H9 (cell line): ENCODE results near the gene ARPC5. TPM values are rescaled to one million over a fixed set of nuclear protein-coding genes. Genes with fewer than 3 reads are reported as not detected.

Experiments
- DNase-seq: peaks from one replicate; pipeline ENCODE4 v3.0.0-alpha.2; 2017
- H2AFZ ChIP-seq: one replicate; pipeline ENCODE4 v1.6.1; 2013; ENCODE audit warnings: mild to moderate bottlenecking, low read length, control low read depth, moderate library complexity
- H2AK5ac ChIP-seq: 2 replicates; pipeline ENCODE4 v1.6.1; 2013; ENCODE audit warnings: low read length, control low read depth, mixed read lengths; ENCODE audit not compliant: insufficient read length
- H2BK120ac ChIP-seq: one replicate; pipeline ENCODE4 v1.6.1; 2013; ENCODE audit warnings: low read depth, mild to moderate bottlenecking, low read length, control low read depth, inconsistent platforms; ENCODE audit not compliant: poor library complexity, severe bottlenecking
- H2BK12ac ChIP-seq: 2 replicates; pipeline ENCODE4 v1.6.1; 2013; ENCODE audit warnings: low read length, control low read depth, mixed read lengths, low read depth; ENCODE audit not compliant: insufficient read length
- H2BK15ac ChIP-seq: 2 replicates; pipeline ENCODE4 v1.6.1; 2013; ENCODE audit warnings: low read depth, low read length, control low read depth
- H2BK20ac ChIP-seq: one replicate; pipeline ENCODE4 v1.6.1; 2013; ENCODE audit warnings: low read depth, mild to moderate bottlenecking, low read length, control low read depth, inconsistent platforms; ENCODE audit not compliant: poor library complexity, severe bottlenecking
- H2BK5ac ChIP-seq: 2 replicates; pipeline ENCODE4 v1.6.1; 2013; ENCODE audit warnings: low read length, control low read depth, mixed read lengths; ENCODE audit not compliant: insufficient read length
- H3K14ac ChIP-seq: 2 replicates; pipeline ENCODE4 v1.6.1; 2013; ENCODE audit warnings: low read length, control low read depth; ENCODE audit not compliant: insufficient read depth
- H3K18ac ChIP-seq: 2 replicates; pipeline ENCODE4 v1.6.1; 2013; ENCODE audit warnings: low read depth, mild to moderate bottlenecking, mixed read lengths, low read length, control low read depth; ENCODE audit not compliant: insufficient read length
- H3K23ac ChIP-seq: 2 replicates; pipeline ENCODE4 v1.6.1; 2013; ENCODE audit warnings: low read length, control low read depth, mixed read lengths, low read depth; ENCODE audit not compliant: insufficient read length
- H3K23me2 ChIP-seq: 2 replicates; pipeline ENCODE4 v1.6.1; 2013; ENCODE audit warnings: low read depth, mild to moderate bottlenecking, mixed read lengths, low read length, control low read depth; ENCODE audit not compliant: insufficient read length, poor library complexity, severe bottlenecking
- H3K27ac ChIP-seq: 2 replicates; pipeline ENCODE4 v1.5.1; 2013; ENCODE audit warnings: low read length, control low read depth, mixed read lengths, low read depth; ENCODE audit not compliant: insufficient read length
- H3K27me3 ChIP-seq: 2 replicates; pipeline ENCODE4 v1.6.1; 2013; ENCODE audit warnings: low read length, control low read depth, inconsistent platforms; ENCODE audit not compliant: insufficient read depth
- H3K4ac ChIP-seq: 2 replicates; pipeline ENCODE4 v1.6.1; 2013; ENCODE audit warnings: low read depth, mild to moderate bottlenecking, control low read depth, inconsistent platforms, low read length, moderate library complexity
- H3K4me1 ChIP-seq: 2 replicates; pipeline ENCODE4 v1.6.1; 2013; ENCODE audit warnings: low read length, control low read depth, inconsistent platforms; ENCODE audit not compliant: insufficient read depth
- H3K4me2 ChIP-seq: 2 replicates; pipeline ENCODE4 v1.6.1; 2013; ENCODE audit warnings: low read length, control low read depth, mixed read lengths; ENCODE audit not compliant: insufficient read length, insufficient read depth
- H3K56ac ChIP-seq: 2 replicates; pipeline ENCODE4 v1.6.1; 2013; ENCODE audit warnings: low read depth, mild to moderate bottlenecking, mixed read lengths, low read length, control low read depth; ENCODE audit not compliant: insufficient read length
- H3K79me1 ChIP-seq: 2 replicates; pipeline ENCODE4 v1.6.1; 2013; ENCODE audit warnings: low read depth, mild to moderate bottlenecking, moderate library complexity, low read length, control low read depth, inconsistent platforms; ENCODE audit not compliant: insufficient read depth, poor library complexity, severe bottlenecking
- H3K79me2 ChIP-seq: 2 replicates; pipeline ENCODE4 v1.6.1; 2013; ENCODE audit warnings: low read length, control low read depth, inconsistent platforms; ENCODE audit not compliant: insufficient read depth
- H3K9ac ChIP-seq: 2 replicates; pipeline ENCODE4 v1.6.1; 2013; ENCODE audit warnings: low read length, control low read depth, mixed read lengths; ENCODE audit not compliant: insufficient read length; ENCODE audit errors: extremely low read depth
- H3K9me3 ChIP-seq: one replicate; pipeline ENCODE4 v1.6.1; 2013; ENCODE audit warnings: low read depth, low read length, inconsistent platforms; ENCODE audit not compliant: control insufficient read depth
- H3T11ph ChIP-seq: one replicate; pipeline ENCODE4 v1.6.1; 2013; ENCODE audit warnings: mild to moderate bottlenecking, low read length, control low read depth, inconsistent platforms
- H4K20me1 ChIP-seq: one replicate; pipeline ENCODE4 v1.6.1; 2013; ENCODE audit not compliant: control insufficient read depth, insufficient read length, insufficient read depth
- H4K5ac ChIP-seq: 2 replicates; pipeline ENCODE4 v1.6.1; 2013; ENCODE audit warnings: low read depth, mild to moderate bottlenecking, mixed read lengths, low read length, control low read depth; ENCODE audit not compliant: insufficient read length
- H4K8ac ChIP-seq: replicated peaks from 2 replicates; pipeline ENCODE4 v1.6.1; 2013; ENCODE audit warnings: low read length, control low read depth, mixed read lengths, low read depth; ENCODE audit not compliant: insufficient read length
- H4K91ac ChIP-seq: 2 replicates; pipeline ENCODE4 v1.6.1; 2013; ENCODE audit warnings: low read depth, mild to moderate bottlenecking, moderate library complexity, mixed read lengths, low read length, control low read depth; ENCODE audit not compliant: insufficient read length
- H3K27ac Mint-ChIP-seq, 3 experiments: 2 replicates in 2 of 3; 3 replicates in 1 of 3; pipeline ENCODE4 v1.8.0; 2020 to 2021; ENCODE audit warnings: mixed read lengths in 3 of 3, mild to moderate bottlenecking in 1 of 3, moderate library complexity in 1 of 3
- H3K27me3 Mint-ChIP-seq: 2 replicates; pipeline ENCODE4 v1.8.0; 2021; ENCODE audit warnings: low read depth, mild to moderate bottlenecking, moderate library complexity, mixed read lengths
- H3K36me3 Mint-ChIP-seq, 3 experiments: 2 replicates in 2 of 3; 3 replicates in 1 of 3; pipeline ENCODE4 v1.8.0; 2020 to 2021; ENCODE audit warnings: low read depth in 3 of 3, mixed read lengths in 3 of 3; ENCODE audit not compliant: insufficient read depth in 1 of 3
- H3K4me1 Mint-ChIP-seq, 2 experiments: 2 replicates each; pipeline ENCODE4 v1.8.0; 2020; ENCODE audit warnings: mixed read lengths in 2 of 2
- H3K4me3 Mint-ChIP-seq, 2 experiments: 2 replicates in 1 of 2; 3 replicates in 1 of 2; pipeline ENCODE4 v1.8.0; 2020 to 2021; ENCODE audit warnings: mild to moderate bottlenecking in 2 of 2, mixed read lengths in 2 of 2, moderate library complexity in 1 of 2
- H3K9me3 Mint-ChIP-seq, 2 experiments: 2 replicates in 1 of 2; 3 replicates in 1 of 2; pipeline ENCODE4 v1.8.0; 2020; ENCODE audit warnings: mild to moderate bottlenecking in 2 of 2, mixed read lengths in 2 of 2, moderate library complexity in 1 of 2
- WGBS: extraction: QIAGEN DNeasy Blood & Tissue Kit; methylation state at CpG from one replicate; pipeline ENCODE4 v1.1.7; 2013; ENCODE audit warnings: missing lambda C conversion rate, low lambda C conversion rate, mixed read lengths; ENCODE audit not compliant: insufficient read length; ENCODE audit errors: extremely low coverage; 5-methylcytosine and 5-hydroxymethylcytosine counted together
- total RNA-seq: library from RNA; stranded (reverse); gene quantifications from 2 replicates; pipeline ENCODE4 v1.2.1, GENCODE V29; 2021
- TF ChIP-seq, protein P1 (sequence below): fragments of 200-600 bp; sonication (generic); conservative IDR thresholded peaks from 3 replicates; pipeline ENCODE4 v1.8.0; 2021; ENCODE audit warnings: antibody characterized with exemption, mild to moderate bottlenecking

Gene ARPC5
- total RNA-seq, 1 experiment from 2014 or later = 67.7 TPM

DNA sequence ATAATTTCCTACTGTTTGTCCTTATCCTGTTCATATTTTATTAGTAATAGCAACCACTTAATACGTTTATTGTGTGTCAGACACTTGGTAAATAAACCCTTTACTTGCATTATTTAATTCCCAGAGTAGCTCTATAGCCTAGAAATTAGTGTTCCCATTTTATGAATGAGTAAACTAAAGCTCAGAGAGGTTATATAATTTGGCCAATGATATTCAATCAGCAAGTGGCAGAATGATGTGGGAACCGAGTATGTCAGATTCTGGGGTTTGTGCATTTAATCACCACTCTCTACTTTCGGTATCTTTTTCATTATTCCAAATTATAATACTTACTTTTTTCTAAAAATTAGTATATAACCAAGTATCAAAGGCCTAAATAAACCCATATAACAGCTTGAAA, 6.6 kb upstream of the ARPC5 start:
- TF ChIP-seq, protein P1, sequence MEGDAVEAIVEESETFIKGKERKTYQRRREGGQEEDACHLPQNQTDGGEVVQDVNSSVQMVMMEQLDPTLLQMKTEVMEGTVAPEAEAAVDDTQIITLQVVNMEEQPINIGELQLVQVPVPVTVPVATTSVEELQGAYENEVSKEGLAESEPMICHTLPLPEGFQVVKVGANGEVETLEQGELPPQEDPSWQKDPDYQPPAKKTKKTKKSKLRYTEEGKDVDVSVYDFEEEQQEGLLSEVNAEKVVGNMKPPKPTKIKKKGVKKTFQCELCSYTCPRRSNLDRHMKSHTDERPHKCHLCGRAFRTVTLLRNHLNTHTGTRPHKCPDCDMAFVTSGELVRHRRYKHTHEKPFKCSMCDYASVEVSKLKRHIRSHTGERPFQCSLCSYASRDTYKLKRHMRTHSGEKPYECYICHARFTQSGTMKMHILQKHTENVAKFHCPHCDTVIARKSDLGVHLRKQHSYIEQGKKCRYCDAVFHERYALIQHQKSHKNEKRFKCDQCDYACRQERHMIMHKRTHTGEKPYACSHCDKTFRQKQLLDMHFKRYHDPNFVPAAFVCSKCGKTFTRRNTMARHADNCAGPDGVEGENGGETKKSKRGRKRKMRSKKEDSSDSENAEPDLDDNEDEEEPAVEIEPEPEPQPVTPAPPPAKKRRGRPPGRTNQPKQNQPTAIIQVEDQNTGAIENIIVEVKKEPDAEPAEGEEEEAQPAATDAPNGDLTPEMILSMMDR = no peak
- H4K20me1 ChIP-seq = no peaks in the 10 kb centered on the region
- no peak overlapping the region for H2BK5ac ChIP-seq
- H3K27me3 ChIP-seq = no peaks in the 10 kb centered on the region
- no peak overlapping the region for H3K14ac ChIP-seq
- H4K5ac ChIP-seq = no peak overlapping the region
- no peaks in the 10 kb centered on the region for H3K79me2 ChIP-seq
- no peak overlapping the region for H3K4me2 ChIP-seq
- Mint-ChIP-seq H3K27me3 (peaks cover 3% of the 10 kb centered on the region), H3K27ac (no peak overlapping the region), H3K36me3 (no peaks in the 10 kb centered on the region), H3K9me3 (no peaks in the 10 kb centered on the region; a peak in 1 of 5 replicates), H3K4me1 (no peaks in the 10 kb centered on the region), H3K4me3 (no peak overlapping the region)
- H3K23ac ChIP-seq = no peak overlapping the region
- H3K56ac ChIP-seq = no peak overlapping the region
- H2AFZ ChIP-seq = no peak overlapping the region
- no peak overlapping the region for H3K18ac ChIP-seq
- H4K91ac ChIP-seq = no peak overlapping the region
- no peak overlapping the region for H2BK120ac ChIP-seq
- no peak overlapping the region for H2BK15ac ChIP-seq
- H3K9ac ChIP-seq = no peak overlapping the region
- no peak overlapping the region for H4K8ac ChIP-seq
- 100% methylated on average over 1 of the region's 3 CpGs for WGBS
- no peaks in the 10 kb centered on the region for H3K23me2 ChIP-seq
- no peak overlapping the region for H2BK20ac ChIP-seq
- no peaks in the 10 kb centered on the region for H3K9me3 ChIP-seq
- no peak overlapping the region for H2BK12ac ChIP-seq
- no peak overlapping the region for H3T11ph ChIP-seq
- DNase-seq = no peak
- H3K4me1 ChIP-seq = no peaks in the 10 kb centered on the region
- H2AK5ac ChIP-seq = no peak overlapping the region
- no peak overlapping the region for H3K4ac ChIP-seq
- no peak overlapping the region for H3K27ac ChIP-seq
- H3K79me1 ChIP-seq = no peaks in the 10 kb centered on the region
